ENCODE results near the gene FAM227B.
"Not testable (repeated sequence)": the region's sequence is repeated elsewhere in the genome, so short reads cannot be mapped to it uniquely, and the experiment has no call there.

FAM227B gene

GRCh38 chr15:49430046-49430445 is 190.6 kb downstream of the FAM227B start:
- DNase-seq, result no peak

GRCh38 chr15:49428409-49429095 is 192.1 kb downstream of the FAM227B start:
- DNase-seq, result no peak

- no peak for DNase-seq
Measured at GRCh38 chr15:49427372-49427771, 193.2 kb downstream of the FAM227B start.

GRCh38 chr15:49424954-49425353 is 195.7 kb downstream of the FAM227B start:
- no peak for DNase-seq

GRCh38 chr15:49423901-49424550 is 196.6 kb downstream of the FAM227B start:
- DNase-seq, result no peak

GRCh38 chr15:49423021-49423420 is 197.6 kb downstream of the FAM227B start, which contains the start of gene FGF7:
TSS of gene FGF7 (plus strand) at chr15:49423242. CDS start at chr15:49424298, 1,056 bp downstream.
- no peak for DNase-seq

GRCh38 chr15:49421991-49422390 is 198.6 kb downstream of the FAM227B start:
- peak; percentile 8 for DNase-seq

GRCh38 chr15:49418811-49419210 is 201.8 kb downstream of the FAM227B start:
- no peak for DNase-seq

GRCh38 chr15:49415638-49416037 is 205.0 kb downstream of the FAM227B start:
- no peak for DNase-seq

- DNase-seq, result no peak
Measured at GRCh38 chr15:49415149-49415548, 205.5 kb downstream of the FAM227B start.

- no peak for DNase-seq
Measured at GRCh38 chr15:49412797-49413196, 207.8 kb downstream of the FAM227B start.

- no peak for DNase-seq
Measured at GRCh38 chr15:49410641-49411040, 210.0 kb downstream of the FAM227B start.

- no peak for DNase-seq
Measured at GRCh38 chr15:49406352-49407118, 214.1 kb downstream of the FAM227B start.

- not testable (repeated sequence) for DNase-seq
Measured at GRCh38 chr15:49402515-49403296, 217.9 kb downstream of the FAM227B start.

- DNase-seq, result no peak
Measured at GRCh38 chr15:49387471-49387870, 233.1 kb downstream of the FAM227B start.

GRCh38 chr15:49383266-49383665 is 237.4 kb downstream of the FAM227B start:
- DNase-seq, result no peak

- DNase-seq, result no peak
Measured at GRCh38 chr15:49382394-49382793, 238.2 kb downstream of the FAM227B start.

- no peak for DNase-seq
Measured at GRCh38 chr15:49380912-49381311, 239.7 kb downstream of the FAM227B start.

GRCh38 chr15:49379996-49380395 is 240.6 kb downstream of the FAM227B start:
- DNase-seq, result no peak

- no peak for DNase-seq
Measured at GRCh38 chr15:49372366-49372765, 248.3 kb downstream of the FAM227B start.

- no peak for DNase-seq
Measured at GRCh38 chr15:49370782-49371181, 249.8 kb downstream of the FAM227B start.

- DNase-seq, result no peak
Measured at GRCh38 chr15:49366496-49366895, 254.1 kb downstream of the FAM227B start.

GRCh38 chr15:49361370-49361769 is 259.2 kb downstream of the FAM227B start:
- DNase-seq, result no peak
